Measurements from ENCODE around the gene UNC119.

DNA sequence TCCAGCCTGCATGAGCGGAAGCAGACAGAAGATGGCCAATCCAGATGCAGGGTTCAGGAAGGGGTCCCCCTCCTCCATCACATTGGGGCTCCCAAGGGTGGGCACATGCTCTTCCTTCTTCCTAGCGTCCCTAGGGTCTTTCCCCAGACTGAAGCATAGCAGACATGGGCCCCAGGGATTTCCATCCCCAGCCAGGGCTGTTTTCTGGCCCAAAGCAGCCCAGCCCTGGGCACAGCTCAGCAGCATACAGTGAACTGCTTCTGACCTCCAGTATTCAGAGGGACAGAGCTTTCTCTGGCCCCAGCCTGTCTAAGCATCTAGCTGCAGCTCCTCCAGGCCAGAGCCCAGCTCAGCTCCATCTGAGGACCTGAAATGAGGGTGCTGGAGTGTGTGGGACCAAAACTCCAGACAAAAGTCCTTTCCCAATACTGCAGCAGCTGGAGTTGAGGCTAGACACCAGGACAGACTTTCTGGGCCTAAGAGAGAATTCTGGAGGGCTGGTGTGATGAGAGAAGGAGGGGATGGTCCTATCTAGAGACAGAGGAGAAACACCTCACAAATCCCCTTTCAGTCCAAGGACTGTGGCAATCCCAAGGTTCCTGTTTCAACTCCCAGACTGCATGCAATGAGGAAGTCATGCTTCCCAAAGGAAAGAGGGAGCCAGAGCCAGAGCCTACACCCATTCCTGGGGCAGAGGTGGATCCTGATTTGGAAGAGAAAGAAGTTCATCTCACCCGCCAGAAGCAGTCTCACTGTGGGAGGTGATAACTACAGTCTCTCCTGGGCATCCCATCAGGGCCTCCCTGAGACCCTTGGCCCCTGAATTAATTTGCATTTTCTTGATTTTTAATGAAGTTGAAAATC lies 50.8 kb downstream of the UNC119 start:
- TF ChIP-seq, protein P1, sequence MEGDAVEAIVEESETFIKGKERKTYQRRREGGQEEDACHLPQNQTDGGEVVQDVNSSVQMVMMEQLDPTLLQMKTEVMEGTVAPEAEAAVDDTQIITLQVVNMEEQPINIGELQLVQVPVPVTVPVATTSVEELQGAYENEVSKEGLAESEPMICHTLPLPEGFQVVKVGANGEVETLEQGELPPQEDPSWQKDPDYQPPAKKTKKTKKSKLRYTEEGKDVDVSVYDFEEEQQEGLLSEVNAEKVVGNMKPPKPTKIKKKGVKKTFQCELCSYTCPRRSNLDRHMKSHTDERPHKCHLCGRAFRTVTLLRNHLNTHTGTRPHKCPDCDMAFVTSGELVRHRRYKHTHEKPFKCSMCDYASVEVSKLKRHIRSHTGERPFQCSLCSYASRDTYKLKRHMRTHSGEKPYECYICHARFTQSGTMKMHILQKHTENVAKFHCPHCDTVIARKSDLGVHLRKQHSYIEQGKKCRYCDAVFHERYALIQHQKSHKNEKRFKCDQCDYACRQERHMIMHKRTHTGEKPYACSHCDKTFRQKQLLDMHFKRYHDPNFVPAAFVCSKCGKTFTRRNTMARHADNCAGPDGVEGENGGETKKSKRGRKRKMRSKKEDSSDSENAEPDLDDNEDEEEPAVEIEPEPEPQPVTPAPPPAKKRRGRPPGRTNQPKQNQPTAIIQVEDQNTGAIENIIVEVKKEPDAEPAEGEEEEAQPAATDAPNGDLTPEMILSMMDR (conservative IDR thresholded peaks at IDR 0.05; ENCODE audit: low read length), result no peak
- TF ChIP-seq EZH2phosphoT487 (IDR thresholded peaks at IDR 0.05; ENCODE audit: borderline replicate concordance), result no peak
